CD4-positive, alpha-beta T cell treated with Interferon alpha-2 for 1 hour (primary cell): Measurements from ENCODE around the gene MYZAP.

Experiments used
- DNase-seq, 2 donors: peaks; one replicate each; pipeline ENCODE4 v3.0.0-alpha.2; 2020 to 2022

The MYZAP gene

GRCh38 chr15:57665939-57666338, 74.2 kb downstream of the MYZAP start:
- DNase-seq = no peak

GRCh38 chr15:57667171-57667849, 75.6 kb downstream of the MYZAP start:
- DNase-seq = no peak

- no peak for DNase-seq
These were observed 76.3 kb downstream of the MYZAP start for GRCh38 chr15:57668016-57668415.

GRCh38 chr15:57671636-57672035, 79.9 kb downstream of the MYZAP start:
- DNase-seq = no peak

- DNase-seq = no peak
These were observed 83.9 kb downstream of the MYZAP start for GRCh38 chr15:57675481-57676181.

GRCh38 chr15:57676585-57676984, 84.9 kb downstream of the MYZAP start:
- no peak for DNase-seq

GRCh38 chr15:57677204-57677603, 85.5 kb downstream of the MYZAP start:
- DNase-seq = no peak

GRCh38 chr15:57680021-57680420, 88.3 kb downstream of the MYZAP start:
- DNase-seq = no peak

GRCh38 chr15:57681011-57681410, 89.3 kb downstream of the MYZAP start:
- DNase-seq = no peak

GRCh38 chr15:57683481-57683880, 91.8 kb downstream of the MYZAP start:
- no peak for DNase-seq

GRCh38 chr15:57684491-57685151, 92.9 kb downstream of the MYZAP start:
- no peak for DNase-seq

- no peak for DNase-seq
These were observed 93.8 kb downstream of the MYZAP start for GRCh38 chr15:57685306-57686095.

GRCh38 chr15:57686657-57687056, 95.0 kb downstream of the MYZAP start:
- no peak for DNase-seq

- no peak for DNase-seq
These were observed 98.8 kb downstream of the MYZAP start for GRCh38 chr15:57690341-57690966.

GRCh38 chr15:57691082-57691481, 99.4 kb downstream of the MYZAP start:
- no peak for DNase-seq

- DNase-seq = no peak
These were observed 101.0 kb downstream of the MYZAP start for GRCh38 chr15:57692709-57693108.

GRCh38 chr15:57694279-57694678, 102.6 kb downstream of the MYZAP start:
- no peak for DNase-seq

GRCh38 chr15:57696146-57696545, 104.4 kb downstream of the MYZAP start:
- no peak for DNase-seq

- DNase-seq = no peak
These were observed 105.9 kb downstream of the MYZAP start for GRCh38 chr15:57697588-57697987.

- no peak for DNase-seq
These were observed 106.5 kb downstream of the MYZAP start for GRCh38 chr15:57698243-57698642.

- no peak for DNase-seq
These were observed 107.3 kb downstream of the MYZAP start for GRCh38 chr15:57698991-57699390.

GRCh38 chr15:57703387-57703786, 111.7 kb downstream of the MYZAP start:
- DNase-seq = peak in 1 of 2 donors; percentile 46

- DNase-seq = no peak
These were observed 112.7 kb downstream of the MYZAP start for GRCh38 chr15:57704441-57704840.
